HEK293 (cell line): ENCODE measurements around the gene TMEM184B.

Experiments used
- CTCF ChIA-PET: fragments of 350-600 bp; formaldehyde crosslinking; extraction: SDS; loops from one replicate; lab custom pipeline; 2021; ENCODE audit warnings: antibody characterized with exemption; lab: Yijun Ruan, JAX
- POLR2A ChIA-PET: fragments of 300-600 bp; formaldehyde crosslinking; extraction: SDS; loops from one replicate; lab custom pipeline; 2020; ENCODE audit warnings: antibody characterized with exemption, inconsistent platforms; lab: Yijun Ruan, JAX
- H3K27ac ChIP-seq: fragments of 200-500 bp; sonication (Bioruptor generic); 2 replicates; pipeline ENCODE4 v1.5.1; 2014; ENCODE audit warnings: low read depth, low read length, control low read depth, inconsistent platforms; ENCODE audit errors: extremely low read depth
- H3K36me3 ChIP-seq, 2 experiments: fragments of 200-500 bp in 1 of 2; sonication (Bioruptor generic) in 1 of 2; 1 replicate in 1 of 2; 2 replicates in 1 of 2; pipeline ENCODE4 v1.5.1; 2014 to 2017; ENCODE audit warnings: inconsistent platforms in 2 of 2, low read length in 2 of 2; ENCODE audit not compliant: control insufficient read depth in 2 of 2, insufficient read depth in 1 of 2
- H3K4me1 ChIP-seq: fragments of 200-500 bp; sonication (Bioruptor generic); 2 replicates; pipeline ENCODE4 v1.5.1; 2014; ENCODE audit warnings: mild to moderate bottlenecking, low read length, inconsistent platforms; ENCODE audit not compliant: control insufficient read depth, insufficient read depth
- H3K4me3 ChIP-seq: 2 replicates; pipeline ENCODE4 v1.5.1; 2011; ENCODE audit warnings: low read depth, mild to moderate bottlenecking, control low read depth, low read length, moderate library complexity
- H3K9me3 ChIP-seq: fragments of 200-500 bp; sonication (Bioruptor generic); 2 replicates; pipeline ENCODE4 v1.5.1; 2014; ENCODE audit warnings: low read depth, low read length, inconsistent platforms; ENCODE audit not compliant: control insufficient read depth, insufficient read depth
- HIC1 ChIP-seq: fragments of 450-650 bp; formaldehyde crosslinking; IDR thresholded peaks from 2 replicates; pipeline ENCODE4 v1.5.1; 2016; ENCODE audit warnings: missing biosample characterization, missing genetic modification characterization
- KLF10 ChIP-seq: fragments of 450-650 bp; IDR thresholded peaks from 2 replicates; pipeline ENCODE4 v1.5.1; 2018; ENCODE audit warnings: missing biosample characterization, mild to moderate bottlenecking, missing genetic modification characterization
- PRDM2 ChIP-seq: fragments of 450-650 bp; formaldehyde crosslinking; IDR thresholded peaks from 2 replicates; pipeline ENCODE4 v1.5.1; 2016; ENCODE audit warnings: missing biosample characterization, missing genetic modification characterization, borderline replicate concordance
- SCRT1 ChIP-seq: fragments of 450-650 bp; formaldehyde crosslinking; IDR thresholded peaks from 2 replicates; pipeline ENCODE4 v1.5.1; 2016; ENCODE audit warnings: missing biosample characterization, missing genetic modification characterization, borderline replicate concordance
- ZNF133 ChIP-seq: fragments of 450-650 bp; formaldehyde crosslinking; IDR thresholded peaks from 2 replicates; pipeline ENCODE4 v1.5.1; 2016; ENCODE audit warnings: missing biosample characterization, missing genetic modification characterization
- ZNF223 ChIP-seq: fragments of 450-650 bp; formaldehyde crosslinking; IDR thresholded peaks from 2 replicates; pipeline ENCODE4 v1.5.1; 2016; ENCODE audit warnings: missing biosample characterization, missing genetic modification characterization
- ZNF266 ChIP-seq: fragments of 450-650 bp; formaldehyde crosslinking; IDR thresholded peaks from 2 replicates; pipeline ENCODE4 v1.5.1; 2016; ENCODE audit warnings: missing biosample characterization, missing genetic modification characterization, low read depth
- ZNF324 ChIP-seq: fragments of 450-650 bp; formaldehyde crosslinking; IDR thresholded peaks from 2 replicates; pipeline ENCODE4 v1.5.1; 2016; ENCODE audit warnings: missing biosample characterization, missing genetic modification characterization
- ZNF366 ChIP-seq: fragments of 450-650 bp; formaldehyde crosslinking; conservative IDR thresholded peaks from 2 replicates; pipeline ENCODE4 v1.5.1; 2016; ENCODE audit warnings: missing biosample characterization, missing genetic modification characterization
- ZNF394 ChIP-seq: fragments of 450-650 bp; formaldehyde crosslinking; IDR thresholded peaks from 2 replicates; pipeline ENCODE4 v1.5.1; 2016; ENCODE audit warnings: missing biosample characterization, missing genetic modification characterization, mild to moderate bottlenecking, moderate library complexity, borderline replicate concordance
- ZNF416 ChIP-seq: fragments of 450-650 bp; formaldehyde crosslinking; IDR thresholded peaks from 2 replicates; pipeline ENCODE4 v1.5.1; 2016; ENCODE audit warnings: missing biosample characterization, missing genetic modification characterization
- ZNF501 ChIP-seq: fragments of 450-650 bp; formaldehyde crosslinking; IDR thresholded peaks from 2 replicates; pipeline ENCODE4 v1.5.1; 2016; ENCODE audit warnings: missing biosample characterization, missing genetic modification characterization
- ZNF529 ChIP-seq: fragments of 450-650 bp; formaldehyde crosslinking; IDR thresholded peaks from 2 replicates; pipeline ENCODE4 v1.5.1; 2017; ENCODE audit warnings: missing genetic modification characterization, missing biosample characterization; ENCODE audit not compliant: insufficient replicate concordance
- ZNF530 ChIP-seq: fragments of 450-650 bp; formaldehyde crosslinking; IDR thresholded peaks from 2 replicates; pipeline ENCODE4 v1.5.1; 2016; ENCODE audit warnings: low read depth, missing biosample characterization, missing genetic modification characterization
- ZNF585B ChIP-seq: fragments of 450-650 bp; formaldehyde crosslinking; IDR thresholded peaks from 2 replicates; pipeline ENCODE4 v1.5.1; 2016; ENCODE audit warnings: missing biosample characterization, missing genetic modification characterization
- ZNF623 ChIP-seq: fragments of 450-650 bp; formaldehyde crosslinking; IDR thresholded peaks from 2 replicates; pipeline ENCODE4 v1.5.1; 2016; ENCODE audit warnings: missing biosample characterization, missing genetic modification characterization
- ZNF660 ChIP-seq: fragments of 450-650 bp; IDR thresholded peaks from 2 replicates; pipeline ENCODE4 v1.5.1; 2018; ENCODE audit warnings: missing biosample characterization, mild to moderate bottlenecking, missing genetic modification characterization
- ZNF843 ChIP-seq: fragments of 450-650 bp; formaldehyde crosslinking; IDR thresholded peaks from 2 replicates; pipeline ENCODE4 v1.5.1; 2016; ENCODE audit warnings: missing biosample characterization, missing genetic modification characterization
- ZSCAN18 ChIP-seq: fragments of 450-650 bp; formaldehyde crosslinking; IDR thresholded peaks from 2 replicates; pipeline ENCODE4 v1.5.1; 2016; ENCODE audit warnings: missing biosample characterization, missing genetic modification characterization

Gene TMEM184B

GRCh38 chr22:38255697-38256096, 17.1 kb downstream of the TMEM184B start:
- Histone ChIP-seq H3K9me3 (no peaks in the 10 kb centered on the region), H3K4me1 (peaks cover 11% of the 10 kb centered on the region), H3K27ac (no peak overlapping the region), H3K36me3 (no peaks in the 10 kb centered on the region; a peak in 1 of 3 replicates)
- ChIA-PET POLR2A (no interaction called here), CTCF (interaction anchor here (1.1 kb wide), 1 partner anchor 288 kb away, joined by 4 read pairs; no protein-coding TSS in a partner anchor)
- TF ChIP-seq ZNF501 (tag by site-specific recombination) = no peak
- no peak for TF ChIP-seq ZNF266 (tag by site-specific recombination)
- no peak for TF ChIP-seq ZNF223 (tag by site-specific recombination)
- no peak for TF ChIP-seq ZNF529 (tag by site-specific recombination)
- no peak for TF ChIP-seq ZNF366 (tag by site-specific recombination)
- no peak for TF ChIP-seq ZNF585B
- no peak for TF ChIP-seq ZNF530 (tag by site-specific recombination)
- TF ChIP-seq ZNF394 (tag by site-specific recombination) = no peak
- TF ChIP-seq ZNF416 = no peak
- TF ChIP-seq PRDM2 (tag by site-specific recombination) = no peak
- no peak for TF ChIP-seq ZNF660 (tag by site-specific recombination)
- TF ChIP-seq ZNF324 (tag by site-specific recombination) = no peak
- no peak for TF ChIP-seq ZNF133
- TF ChIP-seq ZNF843 = no peak
- no peak for TF ChIP-seq ZSCAN18 (tag by site-specific recombination)
- no peak for TF ChIP-seq HIC1
- TF ChIP-seq, all 188 proteins: peak for 0
- H3K4me3 ChIP-seq = no peak overlapping the region

- no peak for TF ChIP-seq ZNF394 (tag by site-specific recombination)
- TF ChIP-seq KLF10 (tag by site-specific recombination) = no peak
- TF ChIP-seq SCRT1 (tag by site-specific recombination) = no peak
- TF ChIP-seq ZNF623 (tag by site-specific recombination) = no peak
- Histone ChIP-seq H3K36me3 (peaks cover 0 to 23% of the 10 kb centered on the region in 2 experiments; a peak in 1 of 3 replicates), H3K9me3 (no peaks in the 10 kb centered on the region), H3K27ac (no peak overlapping the region), H3K4me3 (no peak overlapping the region), H3K4me1 (no peaks in the 10 kb centered on the region)
- CTCF ChIA-PET = interaction anchor here (0.6 kb wide), 1 partner anchor 339 kb away, joined by 3 read pairs; no protein-coding TSS in a partner anchor
- POLR2A ChIA-PET = interaction anchor here (0.6 kb wide), 1 partner anchor 8 kb away, joined by 3 read pairs; no protein-coding TSS in a partner anchor
Observed at GRCh38 chr22:38251341-38251692, 21.5 kb downstream of the TMEM184B start.
